NB4 (cell line): Measurements from ENCODE around the gene DPF3.

ENCODE experiments used
- CTCF ChIP-seq: IDR thresholded peaks from one replicate; pipeline ENCODE4 v1.5.1; 2012; ENCODE audit warnings: low read depth, low read length
- MAX ChIP-seq: IDR thresholded peaks from 2 replicates; pipeline ENCODE4 v1.6.1; 2011; ENCODE audit warnings: low read depth, low read length

GRCh38 chr14:72883109-72883508, 10.8 kb downstream of the DPF3 start:
- TF ChIP-seq CTCF (no peak), MAX (no peak)
